Gastrocnemius medialis (tissue), 4 donors: ENCODE measurements around the gene GLCCI1. TPM values are rescaled to one million over a fixed set of nuclear protein-coding genes. Genes with fewer than 3 reads are reported as not detected.

Experiments
- ATAC-seq, 2 donors: fragments of 150-250 bp; one replicate each; pipeline ENCODE4 v1.9.1; 2016
- DNase-seq, 2 donors: peaks; one replicate each; pipeline ENCODE4 v3.0.0-alpha.2; 2019
- H3K27ac ChIP-seq, 4 donors: fragments of 200-600 bp; sonication (generic); 1 replicate in 1 of 4; 2 replicates in 3 of 4; pipeline ENCODE4 v1.5.1; 2016 to 2018; ENCODE audit warnings: mild to moderate bottlenecking in 2 of 4, moderate library complexity in 1 of 4
- H3K27me3 ChIP-seq, 3 donors: fragments of 200-600 bp; sonication (generic) in 2 of 3; 1 replicate in 1 of 3; 2 replicates in 2 of 3; pipeline versions ENCODE4 v1.5.1 to v1.6.0; 2016 to 2019; ENCODE audit warnings: mild to moderate bottlenecking in 1 of 3, moderate library complexity in 1 of 3
- H3K36me3 ChIP-seq, 2 donors: fragments of 200-600 bp; sonication (generic) in 1 of 2; one replicate each; pipeline ENCODE4 v1.5.1; 2017 to 2018
- H3K4me1 ChIP-seq, 2 donors: fragments of 200-600 bp; sonication (generic) in 1 of 2; one replicate each; pipeline ENCODE4 v1.5.1; 2016 to 2017; ENCODE audit warnings: mild to moderate bottlenecking in 2 of 2
- H3K4me3 ChIP-seq, 4 donors: fragments of 200-600 bp; sonication (generic) in 3 of 4; 1 replicate in 1 of 4; 2 replicates in 3 of 4; pipeline ENCODE4 v1.5.1; 2016 to 2019; ENCODE audit warnings: mild to moderate bottlenecking in 2 of 4
- H3K9me3 ChIP-seq, 3 donors: fragments of 200-600 bp; sonication (generic) in 2 of 3; 1 replicate in 1 of 3; 2 replicates in 2 of 3; pipeline ENCODE4 v1.5.1; 2016 to 2019
- POLR2A ChIP-seq, 2 donors: fragments of 450-650 bp; IDR thresholded peaks; one replicate each; pipeline ENCODE4 v1.6.1; 2017; ENCODE audit warnings: antibody characterized with exemption in 2 of 2, mild to moderate bottlenecking in 2 of 2, moderate library complexity in 2 of 2
- in situ Hi-C, 4 donors: fragments of 200-750 bp; cut with MboI; loops; one replicate each; pipeline versions ENCODE4 v1.15.0 to v1.8.0; 2017; ENCODE audit warnings: low sequenced_read_pairs in 4 of 4
- intact Hi-C: fragments of 100-400 bp; cut with DNase I; formaldehyde crosslinking; loops from one replicate; pipeline ENCODE4 v1.15.1; 2023; ENCODE audit warnings: low total_unique reads
- total RNA-seq, 4 donors: library from RNA; depleted of rRNA; stranded (reverse); fragments of >200 nt; gene quantifications; one replicate each; pipeline versions ENCODE4 v1.1.0 to v1.2.3, GENCODE V29; 2016
- TF ChIP-seq, protein P1 (sequence below), 5 experiments: fragments of 450-650 bp in 3 of 5; fragments of 200-600 bp in 2 of 5; sonication (generic) in 2 of 5; IDR thresholded peaks in 4 of 5; conservative IDR thresholded peaks in 1 of 5; 1 replicate in 4 of 5; 2 replicates in 1 of 5; pipeline ENCODE4 v1.5.1; 2016 to 2019; ENCODE audit warnings: antibody characterized with exemption in 5 of 5, mild to moderate bottlenecking in 3 of 5, moderate library complexity in 3 of 5

Gene GLCCI1
- total RNA-seq, 4 donors from 2014 or later: 1.2 to 6.1 (median 2.6) TPM

DNA sequence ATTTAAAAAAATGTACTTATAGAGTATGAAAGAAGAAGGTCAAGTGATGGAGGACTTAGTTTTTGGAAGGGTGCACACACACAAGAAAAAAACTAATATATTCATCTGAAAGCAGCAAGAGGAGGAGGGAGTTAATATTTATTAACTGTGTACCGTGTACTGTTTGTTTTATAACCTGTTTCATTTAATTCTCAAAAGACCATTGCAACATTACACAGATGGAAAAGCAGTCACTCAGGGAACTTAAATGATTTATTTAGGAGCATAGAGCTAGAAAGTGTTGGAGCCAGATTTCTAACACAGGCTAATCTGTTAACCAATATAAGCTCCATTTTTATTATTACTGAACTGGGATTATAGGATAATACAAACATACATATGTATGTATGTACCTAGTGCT lies 36.7 kb downstream of the GLCCI1 start:
- Histone ChIP-seq H3K4me3 (no peak overlapping the region), H3K36me3 (peaks cover 0 to 4% of the 10 kb centered on the region in 2 donors), H3K27ac (no peak overlapping the region), H3K9me3 (no peaks in the 10 kb centered on the region), H3K4me1 (no peaks in the 10 kb centered on the region), H3K27me3 (no peaks in the 10 kb centered on the region)
- intact Hi-C loops (no loop called here), in situ Hi-C loops (no loop called here)
- TF ChIP-seq, protein P1, sequence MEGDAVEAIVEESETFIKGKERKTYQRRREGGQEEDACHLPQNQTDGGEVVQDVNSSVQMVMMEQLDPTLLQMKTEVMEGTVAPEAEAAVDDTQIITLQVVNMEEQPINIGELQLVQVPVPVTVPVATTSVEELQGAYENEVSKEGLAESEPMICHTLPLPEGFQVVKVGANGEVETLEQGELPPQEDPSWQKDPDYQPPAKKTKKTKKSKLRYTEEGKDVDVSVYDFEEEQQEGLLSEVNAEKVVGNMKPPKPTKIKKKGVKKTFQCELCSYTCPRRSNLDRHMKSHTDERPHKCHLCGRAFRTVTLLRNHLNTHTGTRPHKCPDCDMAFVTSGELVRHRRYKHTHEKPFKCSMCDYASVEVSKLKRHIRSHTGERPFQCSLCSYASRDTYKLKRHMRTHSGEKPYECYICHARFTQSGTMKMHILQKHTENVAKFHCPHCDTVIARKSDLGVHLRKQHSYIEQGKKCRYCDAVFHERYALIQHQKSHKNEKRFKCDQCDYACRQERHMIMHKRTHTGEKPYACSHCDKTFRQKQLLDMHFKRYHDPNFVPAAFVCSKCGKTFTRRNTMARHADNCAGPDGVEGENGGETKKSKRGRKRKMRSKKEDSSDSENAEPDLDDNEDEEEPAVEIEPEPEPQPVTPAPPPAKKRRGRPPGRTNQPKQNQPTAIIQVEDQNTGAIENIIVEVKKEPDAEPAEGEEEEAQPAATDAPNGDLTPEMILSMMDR (IDR thresholded peaks at IDR 0.05 in 4 of 5, conservative IDR thresholded peaks at IDR 0.05 in 1 of 5): no peak
- no peak for TF ChIP-seq POLR2A (IDR thresholded peaks at IDR 0.05)
- ATAC-seq: no peak
- no peak for DNase-seq

DNA sequence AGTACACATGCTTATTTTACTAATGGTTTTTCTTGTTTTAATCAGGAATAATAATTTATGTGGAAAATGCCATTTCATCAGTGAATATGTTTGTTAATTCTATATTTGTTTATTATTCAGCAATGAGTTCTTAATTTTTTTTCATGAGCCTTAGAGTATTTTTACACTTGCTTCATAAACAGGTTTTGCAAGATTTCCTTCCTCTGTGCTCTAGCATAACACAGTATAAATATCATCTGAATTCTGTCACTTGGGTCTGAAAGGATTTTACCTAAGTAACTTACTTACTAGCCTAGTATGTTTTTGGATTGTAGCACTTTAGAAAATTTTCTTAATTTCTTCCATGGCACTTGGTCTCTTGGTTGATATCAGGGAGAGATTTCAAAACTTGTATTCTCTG lies 45.8 kb downstream of the GLCCI1 start:
- no peak for DNase-seq
- TF ChIP-seq POLR2A (IDR thresholded peaks at IDR 0.05): no peak
- TF ChIP-seq, protein P1 (IDR thresholded peaks at IDR 0.05 in 4 of 5, conservative IDR thresholded peaks at IDR 0.05 in 1 of 5): no peak
- Histone ChIP-seq H3K4me1 (no peaks in the 10 kb centered on the region), H3K36me3 (no peaks in the 10 kb centered on the region), H3K9me3 (no peaks in the 10 kb centered on the region), H3K27ac (no peak overlapping the region), H3K4me3 (no peak overlapping the region), H3K27me3 (no peaks in the 10 kb centered on the region)
- intact Hi-C loops (no loop called here), in situ Hi-C loops (no loop called here)
- ATAC-seq: no peak

DNA sequence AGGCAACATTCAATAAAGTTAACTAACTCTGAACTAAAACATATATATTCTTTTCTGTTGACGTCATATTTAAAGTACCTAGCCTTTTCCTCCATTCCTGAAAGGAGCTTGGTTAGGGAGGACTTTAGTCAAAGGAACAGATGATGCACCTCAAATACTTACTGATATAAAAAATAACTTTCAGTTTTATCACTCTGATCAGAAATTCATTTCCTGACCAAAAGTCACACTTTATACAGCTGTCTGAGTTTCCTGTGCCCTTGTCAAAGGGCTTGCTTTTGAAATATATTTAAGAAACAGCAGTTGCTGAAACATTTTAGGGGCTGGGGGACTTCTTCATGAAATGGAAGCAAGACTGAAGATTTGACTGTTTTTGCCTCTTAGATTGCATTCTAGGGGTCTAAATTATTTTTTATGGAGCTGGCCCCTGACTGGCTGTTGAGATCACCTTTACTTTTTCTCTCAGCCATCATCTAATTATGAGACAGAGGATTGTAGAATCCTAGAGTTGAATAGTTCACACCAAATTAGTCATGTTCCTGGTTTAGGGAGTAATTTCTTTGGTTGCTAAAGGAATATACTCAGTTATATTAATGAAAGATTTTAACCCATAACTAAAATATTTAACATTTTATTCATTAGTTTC lies 46.6 kb downstream of the GLCCI1 start:
- Histone ChIP-seq H3K4me1 (no peaks in the 10 kb centered on the region), H3K27ac (no peak overlapping the region), H3K36me3 (no peaks in the 10 kb centered on the region), H3K27me3 (no peaks in the 10 kb centered on the region), H3K4me3 (no peak overlapping the region), H3K9me3 (no peaks in the 10 kb centered on the region)
- no peak for DNase-seq
- TF ChIP-seq, protein P1 (IDR thresholded peaks at IDR 0.05 in 4 of 5, conservative IDR thresholded peaks at IDR 0.05 in 1 of 5): no peak
- no peak for TF ChIP-seq POLR2A (IDR thresholded peaks at IDR 0.05)
- no peak for ATAC-seq
- in situ Hi-C loops: no loop called here
- intact Hi-C loops: no loop called here

DNA sequence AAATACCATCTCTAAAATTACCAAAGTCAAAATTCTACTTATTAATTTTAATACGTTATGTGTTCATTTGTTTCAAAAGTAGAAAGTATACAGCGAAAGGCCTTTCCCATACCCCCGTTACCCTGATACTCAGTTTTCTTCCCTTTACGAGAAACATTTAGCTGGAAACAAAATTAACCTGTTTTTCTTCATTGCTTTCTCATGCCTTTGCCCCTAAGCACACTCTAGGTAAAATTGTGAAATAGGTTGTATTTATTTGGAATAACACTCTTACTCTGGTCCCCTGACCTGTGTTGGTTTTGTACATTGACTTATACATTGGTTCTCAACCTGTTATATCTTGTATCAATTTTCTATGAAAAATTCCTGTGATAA lies 47.1 kb downstream of the GLCCI1 start:
- no peak overlapping the region for H3K27ac ChIP-seq

More for the DNA sequence above, 47.1 kb downstream of the GLCCI1 start:
- no peak for TF ChIP-seq POLR2A (IDR thresholded peaks at IDR 0.05)
- TF ChIP-seq, protein P1 (IDR thresholded peaks at IDR 0.05 in 4 of 5, conservative IDR thresholded peaks at IDR 0.05 in 1 of 5): no peak
- Histone ChIP-seq H3K36me3 (no peaks in the 10 kb centered on the region), H3K27me3 (no peaks in the 10 kb centered on the region), H3K9me3 (no peaks in the 10 kb centered on the region), H3K4me1 (no peaks in the 10 kb centered on the region), H3K4me3 (no peak overlapping the region)
- intact Hi-C loops: no loop called here
- ATAC-seq (no peak), DNase-seq (no peak)
- in situ Hi-C loops: no loop called here
